ENCODE results near the gene SEM1.

GRCh38 chr7:96739609-96740008, 30.0 kb upstream of the SEM1 start:
- TF ChIP-seq POLR2A (IDR thresholded peaks at IDR 0.05; ENCODE audit: low read depth, low read length) (no peak), EZH2 (IDR thresholded peaks at IDR 0.05; ENCODE audit: borderline replicate concordance, low read depth, low read length, severe bottlenecking) (no peak), POLR2AphosphoS5 (IDR thresholded peaks at IDR 0.05; ENCODE audit: insufficient read depth, low read depth, low read length) (no peak), MYC (IDR thresholded peaks at IDR 0.05; ENCODE audit: low read depth, low read length) (no peak), JUN (IDR thresholded peaks at IDR 0.05; ENCODE audit: borderline replicate concordance, insufficient read depth, insufficient read length, low read depth) (no peak), FOS (IDR thresholded peaks at IDR 0.05; ENCODE audit: borderline replicate concordance, insufficient read depth, low read length) (no peak), GATA2 (IDR thresholded peaks at IDR 0.05; ENCODE audit: insufficient read depth, insufficient read length, low read depth, low read length) (no peak)
- TF ChIP-seq, protein P1, sequence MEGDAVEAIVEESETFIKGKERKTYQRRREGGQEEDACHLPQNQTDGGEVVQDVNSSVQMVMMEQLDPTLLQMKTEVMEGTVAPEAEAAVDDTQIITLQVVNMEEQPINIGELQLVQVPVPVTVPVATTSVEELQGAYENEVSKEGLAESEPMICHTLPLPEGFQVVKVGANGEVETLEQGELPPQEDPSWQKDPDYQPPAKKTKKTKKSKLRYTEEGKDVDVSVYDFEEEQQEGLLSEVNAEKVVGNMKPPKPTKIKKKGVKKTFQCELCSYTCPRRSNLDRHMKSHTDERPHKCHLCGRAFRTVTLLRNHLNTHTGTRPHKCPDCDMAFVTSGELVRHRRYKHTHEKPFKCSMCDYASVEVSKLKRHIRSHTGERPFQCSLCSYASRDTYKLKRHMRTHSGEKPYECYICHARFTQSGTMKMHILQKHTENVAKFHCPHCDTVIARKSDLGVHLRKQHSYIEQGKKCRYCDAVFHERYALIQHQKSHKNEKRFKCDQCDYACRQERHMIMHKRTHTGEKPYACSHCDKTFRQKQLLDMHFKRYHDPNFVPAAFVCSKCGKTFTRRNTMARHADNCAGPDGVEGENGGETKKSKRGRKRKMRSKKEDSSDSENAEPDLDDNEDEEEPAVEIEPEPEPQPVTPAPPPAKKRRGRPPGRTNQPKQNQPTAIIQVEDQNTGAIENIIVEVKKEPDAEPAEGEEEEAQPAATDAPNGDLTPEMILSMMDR (IDR thresholded peaks at IDR 0.05; ENCODE audit: extremely low read depth in 1 of 2, insufficient read depth in 1 of 2, low read depth in 1 of 2, low read length in 2 of 2) = no peak
- TF ChIP-seq, protein P2, sequence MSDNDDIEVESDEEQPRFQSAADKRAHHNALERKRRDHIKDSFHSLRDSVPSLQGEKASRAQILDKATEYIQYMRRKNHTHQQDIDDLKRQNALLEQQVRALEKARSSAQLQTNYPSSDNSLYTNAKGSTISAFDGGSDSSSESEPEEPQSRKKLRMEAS (IDR thresholded peaks at IDR 0.05; ENCODE audit: insufficient read depth, insufficient read length) = no peak
